GM12872 (cell line): ENCODE data around the gene TSKS.

Experiments used
- TF ChIP-seq, protein P1 (sequence below): IDR thresholded peaks from 3 replicates; pipeline ENCODE4 v1.5.1; 2011; ENCODE audit warnings: low read depth, mild to moderate bottlenecking, low read length, moderate library complexity; ENCODE audit not compliant: insufficient read depth

TSKS gene

DNA sequence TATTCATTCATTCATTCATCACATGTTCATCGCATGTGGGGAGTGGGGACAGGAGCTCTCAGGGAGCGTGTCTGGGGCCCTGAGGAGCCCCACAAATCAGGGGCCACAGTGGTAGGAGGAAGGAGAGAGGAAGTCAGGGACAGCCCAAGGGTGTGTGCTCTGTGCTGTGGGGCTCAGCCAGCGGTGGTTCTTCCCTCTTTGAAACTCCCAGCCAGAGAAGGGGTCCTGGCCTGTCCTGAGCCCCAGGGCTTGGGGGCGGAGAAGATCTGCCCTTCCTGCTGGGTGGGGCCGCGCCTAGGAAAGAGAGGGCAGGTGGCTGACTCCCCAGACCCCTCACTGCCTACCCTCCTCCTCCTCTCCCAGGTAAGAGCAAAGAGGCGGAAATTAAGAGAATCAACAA is 18.3 kb upstream of the TSKS start:
- TF ChIP-seq, protein P1, sequence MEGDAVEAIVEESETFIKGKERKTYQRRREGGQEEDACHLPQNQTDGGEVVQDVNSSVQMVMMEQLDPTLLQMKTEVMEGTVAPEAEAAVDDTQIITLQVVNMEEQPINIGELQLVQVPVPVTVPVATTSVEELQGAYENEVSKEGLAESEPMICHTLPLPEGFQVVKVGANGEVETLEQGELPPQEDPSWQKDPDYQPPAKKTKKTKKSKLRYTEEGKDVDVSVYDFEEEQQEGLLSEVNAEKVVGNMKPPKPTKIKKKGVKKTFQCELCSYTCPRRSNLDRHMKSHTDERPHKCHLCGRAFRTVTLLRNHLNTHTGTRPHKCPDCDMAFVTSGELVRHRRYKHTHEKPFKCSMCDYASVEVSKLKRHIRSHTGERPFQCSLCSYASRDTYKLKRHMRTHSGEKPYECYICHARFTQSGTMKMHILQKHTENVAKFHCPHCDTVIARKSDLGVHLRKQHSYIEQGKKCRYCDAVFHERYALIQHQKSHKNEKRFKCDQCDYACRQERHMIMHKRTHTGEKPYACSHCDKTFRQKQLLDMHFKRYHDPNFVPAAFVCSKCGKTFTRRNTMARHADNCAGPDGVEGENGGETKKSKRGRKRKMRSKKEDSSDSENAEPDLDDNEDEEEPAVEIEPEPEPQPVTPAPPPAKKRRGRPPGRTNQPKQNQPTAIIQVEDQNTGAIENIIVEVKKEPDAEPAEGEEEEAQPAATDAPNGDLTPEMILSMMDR = no peak

DNA sequence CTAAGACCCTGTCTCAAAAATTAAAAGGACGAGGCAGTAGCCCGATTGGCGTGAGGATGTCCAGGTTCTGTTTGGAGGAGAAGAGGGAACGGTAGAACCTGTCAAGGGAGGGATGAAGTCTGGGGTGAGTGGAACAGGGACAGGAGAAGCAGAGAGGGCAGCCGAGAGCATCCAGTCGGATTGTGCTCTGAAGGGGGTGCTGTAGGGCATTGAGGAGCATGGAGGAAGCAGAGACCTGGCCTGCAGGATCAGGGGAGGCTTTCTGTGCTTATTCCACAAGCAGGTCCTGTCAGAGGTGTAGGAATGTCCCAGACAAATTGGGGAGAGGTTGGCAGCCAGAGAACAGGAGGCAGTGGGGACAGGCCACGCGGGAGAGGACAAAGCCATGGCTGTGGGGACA is 17.8 kb upstream of the TSKS start:
- TF ChIP-seq, protein P1 = no peak

DNA sequence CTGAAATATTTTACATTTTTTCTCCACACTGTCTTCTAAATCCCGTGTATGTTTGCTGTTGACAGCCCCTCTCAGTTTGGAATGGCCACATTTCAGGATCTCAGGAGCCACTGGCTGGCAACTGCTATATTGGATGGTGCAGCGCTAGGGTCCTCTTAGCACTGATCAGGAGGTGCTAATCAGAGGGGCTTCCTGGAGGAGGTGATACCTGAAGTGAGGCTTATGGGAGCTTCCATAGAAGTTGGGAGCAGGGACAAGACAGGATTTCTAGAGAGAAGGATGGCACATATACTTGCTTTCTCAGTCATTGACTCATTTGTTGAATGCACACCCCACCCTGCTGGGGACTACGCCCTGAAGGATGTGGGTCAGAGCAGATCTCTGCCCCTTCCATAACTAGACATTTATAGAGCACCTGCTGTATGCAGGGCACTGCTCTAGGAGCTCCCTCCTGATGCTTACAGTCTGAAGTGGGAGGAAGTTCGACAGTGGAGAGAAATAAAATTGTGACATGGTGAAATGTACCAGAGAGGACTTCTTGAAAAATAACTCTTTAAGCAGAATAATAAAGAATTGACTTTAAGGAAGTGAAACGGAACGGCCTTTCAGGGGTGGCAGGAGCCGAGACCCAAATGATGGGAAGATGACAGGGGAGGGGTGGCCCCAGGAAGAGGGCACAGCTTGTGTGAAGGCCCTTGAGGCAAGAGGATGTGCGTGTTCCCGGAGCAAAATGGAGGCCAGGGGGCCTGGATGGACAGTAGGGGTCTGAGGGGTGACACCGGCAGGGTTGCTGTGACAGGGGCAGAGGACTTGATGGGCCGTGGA is 16.8 kb upstream of the TSKS start:
- TF ChIP-seq, protein P1 = no peak

DNA sequence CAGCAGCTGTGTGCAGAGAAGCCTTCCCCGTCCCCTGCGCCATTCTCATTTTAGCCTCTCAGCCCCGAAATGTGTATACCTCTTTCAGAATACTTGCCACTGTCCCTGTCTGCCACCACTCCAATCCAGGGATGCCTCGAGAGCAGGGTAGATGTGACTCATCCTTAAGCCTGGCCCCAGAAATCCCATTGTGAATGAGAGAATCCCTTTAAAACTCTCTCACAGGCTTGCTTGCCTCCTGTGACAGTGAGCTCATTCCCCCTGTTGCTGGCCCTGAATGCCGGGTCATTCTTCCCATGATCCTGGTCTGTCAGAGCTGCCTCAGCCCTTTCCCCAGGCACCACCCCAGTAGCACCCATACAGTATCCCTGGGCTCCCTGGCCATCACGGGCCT is 13.3 kb upstream of the TSKS start:
- TF ChIP-seq, protein P1 = no peak

DNA sequence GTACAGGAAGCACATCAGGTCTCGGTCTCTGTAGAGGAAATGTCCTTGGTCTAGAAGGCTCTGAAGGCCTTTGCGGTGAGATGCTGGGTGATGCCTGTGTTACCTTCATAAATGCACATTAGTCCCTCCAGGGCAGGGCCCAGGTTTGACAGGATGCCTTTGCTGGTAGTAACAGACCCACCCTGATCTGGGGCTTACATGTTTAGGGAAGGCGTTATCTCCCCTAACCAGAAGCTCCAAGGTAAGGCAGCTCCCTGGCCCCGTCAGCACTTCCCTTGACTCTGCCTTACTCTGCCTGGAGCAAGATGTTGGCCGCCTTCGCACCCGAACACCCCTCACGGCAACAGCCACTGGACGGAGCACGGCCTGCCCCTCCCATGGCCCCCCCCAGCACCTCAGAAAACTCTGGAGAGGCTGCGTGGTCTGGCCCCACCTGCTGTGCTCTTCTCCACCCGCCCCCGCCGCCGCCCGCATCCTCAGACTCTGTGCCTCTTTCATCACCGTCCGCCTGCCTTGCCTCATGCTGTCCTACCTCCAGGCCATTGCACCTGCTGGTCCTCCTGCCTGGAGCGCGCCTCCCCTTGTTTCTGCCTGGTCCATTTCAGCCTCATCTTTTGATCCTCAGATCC is 12.8 kb upstream of the TSKS start:
- TF ChIP-seq, protein P1 = no peak

DNA sequence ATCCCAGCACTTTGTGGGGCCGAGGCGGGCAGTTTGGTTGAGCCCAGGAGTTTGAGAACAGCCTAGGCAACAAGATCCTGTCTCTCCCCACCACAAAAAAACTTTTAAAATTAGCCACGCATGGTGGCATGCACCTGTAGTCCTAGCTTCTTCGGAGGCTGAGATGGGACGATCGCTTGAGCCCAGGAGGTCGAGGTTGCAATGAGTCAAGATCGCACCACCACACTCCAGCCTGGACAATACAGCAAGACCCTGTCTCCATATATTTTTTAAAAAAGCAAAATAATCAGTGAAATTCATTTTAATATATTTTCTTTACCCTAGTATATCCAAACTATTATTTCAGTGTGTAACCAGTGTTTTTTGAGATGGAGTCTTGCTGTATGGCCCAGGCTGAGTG is 11.9 kb upstream of the TSKS start:
- TF ChIP-seq, protein P1 = no peak

DNA sequence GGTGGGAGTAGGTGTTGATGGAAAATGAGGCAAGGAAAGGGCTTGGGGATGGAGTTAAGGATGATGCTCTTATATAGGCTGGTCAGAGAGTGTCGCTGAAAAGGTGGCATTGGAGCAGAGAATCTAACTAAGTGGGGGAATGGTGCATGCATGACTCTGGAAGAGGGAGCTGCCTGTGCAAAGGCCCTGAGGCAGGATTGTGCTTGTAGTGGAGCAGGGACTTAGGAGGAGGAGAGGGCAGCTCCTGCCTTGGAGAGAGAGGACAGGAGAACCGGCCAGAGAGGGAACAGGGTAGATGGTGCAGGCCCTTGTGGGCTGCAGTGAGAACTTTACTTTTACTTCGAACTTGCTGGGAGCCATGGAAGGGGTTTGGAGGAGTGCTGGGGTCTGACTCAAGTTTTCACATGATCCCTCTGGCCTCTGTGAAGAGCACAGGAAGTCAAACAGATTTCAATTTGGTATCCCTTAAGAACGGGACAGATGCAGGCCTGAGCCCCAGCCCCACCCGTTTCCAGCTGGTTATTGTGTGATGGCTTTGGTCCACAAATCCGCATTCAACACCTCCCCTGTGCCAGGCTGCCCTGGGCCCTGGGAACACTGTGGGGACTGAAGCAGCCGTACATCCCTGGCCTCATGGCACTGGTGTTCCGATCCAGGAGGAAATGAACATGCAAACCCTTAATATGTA is 10.7 kb upstream of the TSKS start:
- TF ChIP-seq, protein P1 = no peak
